ENCODE data around the gene MMP13. TPM values are rescaled to one million over a fixed set of nuclear protein-coding genes. Genes with fewer than 3 reads are reported as not detected.

The MMP13 gene
- total and polyA plus RNA-seq, 8 donors: 0.87 TPM; not detected in 7

DNA sequence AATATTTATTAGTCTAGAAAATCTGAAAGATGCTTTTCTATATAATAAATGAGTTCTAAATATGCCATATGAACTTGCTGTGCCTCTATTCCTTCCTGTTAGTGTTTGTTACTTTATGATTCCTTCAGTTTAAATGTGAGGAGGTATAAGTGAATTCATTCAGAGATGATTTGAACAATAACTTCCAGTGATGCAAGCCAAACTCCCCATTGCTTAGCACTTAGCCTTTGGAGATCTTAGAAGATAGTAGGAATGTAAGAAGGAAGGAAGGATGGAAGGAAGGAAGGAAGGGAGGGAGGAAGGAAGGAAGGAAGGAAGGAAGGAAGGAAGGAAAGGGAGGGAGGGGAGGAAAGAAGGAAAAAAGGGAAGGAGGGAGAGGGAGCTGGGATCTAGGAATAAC is 25.1 kb downstream of the MMP13 start:
- H3K9me3 ChIP-seq: no peaks in the 10 kb centered on the region
- H3K27ac ChIP-seq: no peak overlapping the region
- no peaks in the 10 kb centered on the region for H3K36me3 ChIP-seq
- no peaks in the 10 kb centered on the region for H3K27me3 ChIP-seq
- TF ChIP-seq, protein P1, sequence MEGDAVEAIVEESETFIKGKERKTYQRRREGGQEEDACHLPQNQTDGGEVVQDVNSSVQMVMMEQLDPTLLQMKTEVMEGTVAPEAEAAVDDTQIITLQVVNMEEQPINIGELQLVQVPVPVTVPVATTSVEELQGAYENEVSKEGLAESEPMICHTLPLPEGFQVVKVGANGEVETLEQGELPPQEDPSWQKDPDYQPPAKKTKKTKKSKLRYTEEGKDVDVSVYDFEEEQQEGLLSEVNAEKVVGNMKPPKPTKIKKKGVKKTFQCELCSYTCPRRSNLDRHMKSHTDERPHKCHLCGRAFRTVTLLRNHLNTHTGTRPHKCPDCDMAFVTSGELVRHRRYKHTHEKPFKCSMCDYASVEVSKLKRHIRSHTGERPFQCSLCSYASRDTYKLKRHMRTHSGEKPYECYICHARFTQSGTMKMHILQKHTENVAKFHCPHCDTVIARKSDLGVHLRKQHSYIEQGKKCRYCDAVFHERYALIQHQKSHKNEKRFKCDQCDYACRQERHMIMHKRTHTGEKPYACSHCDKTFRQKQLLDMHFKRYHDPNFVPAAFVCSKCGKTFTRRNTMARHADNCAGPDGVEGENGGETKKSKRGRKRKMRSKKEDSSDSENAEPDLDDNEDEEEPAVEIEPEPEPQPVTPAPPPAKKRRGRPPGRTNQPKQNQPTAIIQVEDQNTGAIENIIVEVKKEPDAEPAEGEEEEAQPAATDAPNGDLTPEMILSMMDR (IDR thresholded peaks at IDR 0.05): no peak
- H3K4me3 ChIP-seq: no peak overlapping the region
- intact Hi-C loops (cut with DNase I): no loop called here
- no peak for ATAC-seq
- no peak for DNase-seq
- no peaks in the 10 kb centered on the region for H3K4me1 ChIP-seq

DNA sequence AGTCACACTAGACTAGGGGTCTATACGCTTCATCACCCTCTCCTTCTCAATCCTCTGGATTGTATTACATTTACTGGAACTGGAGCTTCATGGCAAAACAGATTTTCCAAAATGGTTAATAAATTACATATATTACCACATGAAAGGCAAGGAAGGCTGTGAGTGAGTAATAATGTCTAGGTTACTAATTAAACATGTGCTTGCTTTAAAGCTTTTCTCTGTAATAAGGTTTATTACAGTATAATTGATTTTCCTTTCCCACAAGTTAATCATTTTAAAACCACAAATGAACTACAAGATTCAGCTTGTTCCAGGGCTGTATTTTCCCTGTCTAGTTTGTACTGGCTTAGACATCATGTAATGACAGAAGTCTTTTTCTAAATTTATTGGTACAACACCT is 25.6 kb downstream of the MMP13 start:
- no peaks in the 10 kb centered on the region for H3K36me3 ChIP-seq
- DNase-seq: no peak
- no peaks in the 10 kb centered on the region for H3K4me1 ChIP-seq
- intact Hi-C loops (cut with DNase I): no loop called here
- H3K4me3 ChIP-seq: no peak overlapping the region
- ATAC-seq: no peak
- H3K27me3 ChIP-seq: no peaks in the 10 kb centered on the region
- TF ChIP-seq, protein P1 (IDR thresholded peaks at IDR 0.05): no peak
- H3K9me3 ChIP-seq: no peaks in the 10 kb centered on the region
- H3K27ac ChIP-seq: no peak overlapping the region

DNA sequence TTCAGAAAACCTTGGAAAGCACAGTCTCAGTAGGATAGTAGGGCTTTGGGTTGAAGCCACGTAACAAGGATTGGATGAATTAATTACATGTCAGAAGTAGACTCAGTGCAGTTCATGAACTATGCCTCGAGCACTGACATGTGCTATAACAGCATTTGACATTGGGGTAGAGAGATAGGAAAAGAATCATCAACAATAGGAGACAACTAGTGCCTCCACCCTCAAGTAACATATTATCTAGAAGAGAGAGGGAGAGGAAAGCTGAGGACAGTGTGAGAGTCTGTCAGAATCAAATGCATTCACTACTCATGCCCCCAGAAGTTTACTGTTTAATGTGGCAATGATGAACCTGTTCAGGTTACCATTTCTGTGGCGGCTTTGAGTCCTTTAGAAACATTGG is 26.4 kb downstream of the MMP13 start:
- H3K4me1 ChIP-seq: no peaks in the 10 kb centered on the region
- TF ChIP-seq, protein P1 (IDR thresholded peaks at IDR 0.05): no peak
- H3K4me3 ChIP-seq: no peak overlapping the region
- H3K27me3 ChIP-seq: no peaks in the 10 kb centered on the region
- intact Hi-C loops (cut with DNase I): no loop called here
- no peaks in the 10 kb centered on the region for H3K9me3 ChIP-seq
- DNase-seq: no peak
- H3K27ac ChIP-seq: no peak overlapping the region
- no peaks in the 10 kb centered on the region for H3K36me3 ChIP-seq
- ATAC-seq: no peak

DNA sequence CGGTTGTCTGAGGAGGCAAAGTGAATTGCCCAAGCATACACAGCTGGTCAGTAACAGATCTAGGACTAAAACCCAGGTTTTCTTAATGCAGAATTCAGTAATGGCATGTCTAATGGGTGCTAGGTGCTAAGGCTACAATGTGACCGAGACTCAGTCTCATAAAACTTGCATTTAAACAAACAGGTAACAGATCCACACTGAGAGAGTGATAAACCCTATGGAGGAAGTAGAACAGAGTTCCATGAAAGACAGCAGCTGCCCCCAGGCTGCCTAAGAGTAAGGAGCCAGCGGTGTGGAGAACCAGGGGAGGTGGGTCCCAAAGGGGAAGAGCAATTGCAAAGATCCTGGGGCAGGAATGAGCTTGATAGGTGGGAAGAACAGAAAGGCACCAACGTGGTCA is 27.3 kb downstream of the MMP13 start:
- H3K9me3 ChIP-seq: no peaks in the 10 kb centered on the region
- H3K4me3 ChIP-seq: no peak overlapping the region
- no peaks in the 10 kb centered on the region for H3K27me3 ChIP-seq
- no peaks in the 10 kb centered on the region for H3K4me1 ChIP-seq
- intact Hi-C loops (cut with DNase I): no loop called here
- no peak for DNase-seq
- H3K36me3 ChIP-seq: no peaks in the 10 kb centered on the region
- TF ChIP-seq, protein P1 (IDR thresholded peaks at IDR 0.05): no peak
- ATAC-seq: no peak
- no peak overlapping the region for H3K27ac ChIP-seq

DNA sequence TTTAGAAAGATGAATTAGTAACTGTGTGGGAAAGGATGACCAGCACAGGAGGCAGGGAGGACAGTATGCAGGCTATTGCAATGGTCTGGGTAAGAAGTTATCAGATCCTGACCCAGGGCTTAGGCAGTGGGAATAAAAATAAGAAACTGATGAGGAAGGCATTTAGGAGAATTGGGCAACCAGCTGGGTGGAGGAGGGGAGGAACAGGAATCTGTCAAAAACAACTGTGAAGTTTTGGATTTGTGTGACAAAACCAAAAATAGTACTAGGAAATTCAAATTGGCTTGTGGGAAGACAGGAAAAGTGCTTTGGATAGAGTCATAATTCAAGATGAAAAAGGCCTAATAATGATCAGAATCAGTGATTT is 27.9 kb downstream of the MMP13 start:
- H3K36me3 ChIP-seq: no peaks in the 10 kb centered on the region
- no peak overlapping the region for H3K4me3 ChIP-seq
- H3K27ac ChIP-seq: no peak overlapping the region
- no peaks in the 10 kb centered on the region for H3K27me3 ChIP-seq
- TF ChIP-seq, protein P1 (IDR thresholded peaks at IDR 0.05): no peak
- ATAC-seq (peak; percentile 15), DNase-seq (no peak)
- intact Hi-C loops (cut with DNase I): no loop called here
- no peaks in the 10 kb centered on the region for H3K9me3 ChIP-seq
- H3K4me1 ChIP-seq: no peaks in the 10 kb centered on the region

All from left lung (tissue), 10 donors.